ENCODE measurements around the gene MYMX.

Gene MYMX

GRCh38 chr6:44250718-44251123 is 34.0 kb downstream of the MYMX start:
- DNase-seq (ENCODE audit: low read depth, low spot score) = no peak

GRCh38 chr6:44251576-44252524 is 35.1 kb downstream of the MYMX start:
- no peak for DNase-seq (ENCODE audit: low read depth, low spot score)

GRCh38 chr6:44253307-44254101 is 36.8 kb downstream of the MYMX start:
- no peak for DNase-seq (ENCODE audit: low read depth, low spot score)

GRCh38 chr6:44254191-44255104 is 37.7 kb downstream of the MYMX start:
- DNase-seq (ENCODE audit: low read depth, low spot score) = no peak

GRCh38 chr6:44255105-44255808 is 38.5 kb downstream of the MYMX start:
- DNase-seq (ENCODE audit: low read depth, low spot score) = no peak

- DNase-seq (ENCODE audit: low read depth, low spot score) = no peak
These were observed 39.4 kb downstream of the MYMX start for GRCh38 chr6:44255871-44256774.

- DNase-seq (ENCODE audit: low read depth, low spot score) = no peak
These were observed 40.0 kb downstream of the MYMX start for GRCh38 chr6:44256775-44257024.

- no peak for DNase-seq (ENCODE audit: low read depth, low spot score)
These were observed 40.5 kb downstream of the MYMX start, which contains the start of gene SLC35B2 for GRCh38 chr6:44257025-44257752. Gene SLC35B2 (minus strand): TSS chr6:44257528. CDS start chr6:44257410, 118 bp downstream.

GRCh38 chr6:44257753-44258324 is 41.1 kb downstream of the MYMX start:
- no peak for DNase-seq (ENCODE audit: low read depth, low spot score)

GRCh38 chr6:44258325-44258863 is 41.7 kb downstream of the MYMX start:
- DNase-seq (ENCODE audit: low read depth, low spot score) = no peak

- DNase-seq (ENCODE audit: low read depth, low spot score) = no peak
These were observed 42.2 kb downstream of the MYMX start for GRCh38 chr6:44258921-44259320.

GRCh38 chr6:44260011-44260410 is 43.3 kb downstream of the MYMX start:
- no peak for DNase-seq (ENCODE audit: low read depth, low spot score)

GRCh38 chr6:44260451-44261297 is 43.9 kb downstream of the MYMX start:
- DNase-seq (ENCODE audit: low read depth, low spot score) = no peak

GRCh38 chr6:44261581-44261980 is 44.9 kb downstream of the MYMX start:
- DNase-seq (ENCODE audit: low read depth, low spot score) = no peak

GRCh38 chr6:44262467-44263353 is 46.0 kb downstream of the MYMX start:
- DNase-seq (ENCODE audit: low read depth, low spot score) = no peak

GRCh38 chr6:44263354-44264100 is 46.8 kb downstream of the MYMX start:
- no peak for DNase-seq (ENCODE audit: low read depth, low spot score)
